K562 (cell line): ENCODE measurements around the gene LMNB1. TPM values are rescaled to one million over a fixed set of nuclear protein-coding genes. Genes with fewer than 3 reads are reported as not detected.

Experiments used
- BCOR ChIP-seq: fragments of 450-650 bp; IDR thresholded peaks from 2 replicates; pipeline ENCODE4 v1.6.1; 2016
- FOXK2 ChIP-seq, 2 experiments: fragments of 450-650 bp; IDR thresholded peaks in 1 of 2; conservative IDR thresholded peaks in 1 of 2; 2 replicates each; pipeline ENCODE4 v1.6.1; 2016; ENCODE audit warnings: low read depth in 2 of 2, mild to moderate bottlenecking in 1 of 2
- ILK ChIP-seq: fragments of 450-650 bp; IDR thresholded peaks from 2 replicates; pipeline ENCODE4 v1.6.1; 2016; ENCODE audit warnings: missing genetic modification characterization, low read depth, mild to moderate bottlenecking, missing compliant biosample characterization, moderate library complexity, borderline replicate concordance
- IRF9 ChIP-seq: fragments of 450-650 bp; IDR thresholded peaks from 2 replicates; pipeline ENCODE4 v1.6.1; 2016; ENCODE audit warnings: missing biosample characterization, missing genetic modification characterization
- JUN ChIP-seq, 2 experiments: sonication (generic) in 1 of 2; formaldehyde crosslinking in 1 of 2; IDR thresholded peaks; 2 replicates each; pipeline versions ENCODE4 v1.6.1 to v1.8.0; 2012 to 2022; ENCODE audit warnings: borderline replicate concordance in 2 of 2, mild to moderate bottlenecking in 2 of 2, improper control_type of control experiment in 1 of 2, low read depth in 1 of 2, low read length in 1 of 2, missing genetic modification reagents in 1 of 2
- KDM1A ChIP-seq, 2 experiments: fragments of 450-650 bp; IDR thresholded peaks; 2 replicates each; pipeline ENCODE4 v1.6.1; 2016; ENCODE audit warnings: mild to moderate bottlenecking in 2 of 2
- NELFE ChIP-seq: IDR thresholded peaks from 2 replicates; pipeline ENCODE4 v1.6.1; 2011; ENCODE audit warnings: mild to moderate bottlenecking; ENCODE audit not compliant: insufficient read depth, insufficient read length
- NFE2 ChIP-seq: IDR thresholded peaks from 2 replicates; pipeline ENCODE4 v1.6.1; 2014; ENCODE audit warnings: antibody characterized with exemption, low read depth
- NR2C1 ChIP-seq, 2 experiments: fragments of 450-650 bp; IDR thresholded peaks; 2 replicates each; pipeline ENCODE4 v1.6.1; 2017; ENCODE audit warnings: mild to moderate bottlenecking in 2 of 2, antibody characterized with exemption in 1 of 2, inconsistent platforms in 1 of 2, missing compliant biosample characterization in 1 of 2, missing genetic modification characterization in 1 of 2
- PBX2 ChIP-seq, 2 experiments: IDR thresholded peaks in 1 of 2; conservative IDR thresholded peaks in 1 of 2; 2 replicates each; pipeline ENCODE4 v1.6.1; 2016; ENCODE audit warnings: low read depth in 2 of 2, mild to moderate bottlenecking in 1 of 2, missing compliant biosample characterization in 1 of 2, missing genetic modification characterization in 1 of 2, moderate library complexity in 1 of 2
- ZNF224 ChIP-seq: sonication (generic); formaldehyde crosslinking; IDR thresholded peaks from 2 replicates; pipeline ENCODE4 v1.8.0; 2022; ENCODE audit warnings: mild to moderate bottlenecking, missing genetic modification reagents
- polyA plus RNA-seq, 8 experiments: library from polyadenylated mRNA; depleted of rRNA in 4 of 8; stranded (reverse) in 5 of 8; unstranded in 3 of 8; fragments of >200 nt; fragmentation: Nextera tagmentation in 2 of 8; fragmentation: Illumina TruSeq in 1 of 8; extraction: Ambion mirVana in 2 of 8; extraction: Trizol in 1 of 8; gene quantifications; 2 replicates each; pipeline versions ENCODE4 v1.2.1 to v1.2.3, GENCODE V29; 2011 to 2014; ENCODE audit warnings: inconsistent platforms in 1 of 8, missing spikeins in 1 of 8
- total RNA-seq, 7 experiments: library from RNA; depleted of rRNA in 6 of 7; stranded (reverse); fragments of >200 nt in 6 of 7; fragmentation: Illumina TruSeq in 2 of 7; extraction: Trizol in 2 of 7; gene quantifications; 2 replicates each; pipeline versions ENCODE4 v1.2.1 to v1.2.3, GENCODE V29; 2011 to 2021; ENCODE audit warnings: low replicate concordance in 1 of 7
- TF ChIP-seq, protein P1 (sequence below), 2 experiments: fragments of 450-650 bp in 1 of 2; sonication (generic) in 1 of 2; formaldehyde crosslinking in 1 of 2; IDR thresholded peaks; 2 replicates each; pipeline versions ENCODE4 v1.7.1 to v1.9.0; 2016 to 2022; ENCODE audit warnings: inconsistent platforms in 1 of 2, mild to moderate bottlenecking in 1 of 2, missing genetic modification reagents in 1 of 2

LMNB1 gene
- total and polyA plus RNA-seq, 9 of the 15 experiments (the other 6 are each of a cell fraction or from before 2014, with no cell fraction given): 2.8 to 190 (median 131) TPM

- TF ChIP-seq ILK (tag) (no peak), PBX2 (CRISPR knock-in tag; IDR thresholded peaks at IDR 0.05; ENCODE audit: low read depth) (no peak), PBX2 (tag; conservative IDR thresholded peaks at IDR 0.05; ENCODE audit: low read depth) (no peak), NR2C1 (IDR thresholded peaks at IDR 0.05) (no peak), NR2C1 (tag; IDR thresholded peaks at IDR 0.05) (no peak), ZNF224 (CRISPR knock-in tag) (no peak), FOXK2 (conservative IDR thresholded peaks at IDR 0.05 in 1 of 2, IDR thresholded peaks at IDR 0.05 in 1 of 2; ENCODE audit: low read depth in 2 of 2) (0 out of 4 replicates have a peak, but pooled peaks of 1 of the 2 experiments have one; percentile 27), IRF9 (tag) (no peak), BCOR (peak; percentile 8; the same call in 1 of the 2 replicates), NELFE (no peak), NFE2 (peak; percentile 35; the same call in 1 of the 2 replicates), JUN (IDR thresholded peaks at IDR 0.05; ENCODE audit: borderline replicate concordance, low read depth, low read length) (no peak), JUN (CRISPR knock-in tag; IDR thresholded peaks at IDR 0.05; ENCODE audit: borderline replicate concordance) (no peak), KDM1A (IDR thresholded peaks at IDR 0.05) (0 out of 4 replicates have a peak, but pooled peaks of 1 of the 2 experiments have one; percentile 11)
- TF ChIP-seq, protein P1, sequence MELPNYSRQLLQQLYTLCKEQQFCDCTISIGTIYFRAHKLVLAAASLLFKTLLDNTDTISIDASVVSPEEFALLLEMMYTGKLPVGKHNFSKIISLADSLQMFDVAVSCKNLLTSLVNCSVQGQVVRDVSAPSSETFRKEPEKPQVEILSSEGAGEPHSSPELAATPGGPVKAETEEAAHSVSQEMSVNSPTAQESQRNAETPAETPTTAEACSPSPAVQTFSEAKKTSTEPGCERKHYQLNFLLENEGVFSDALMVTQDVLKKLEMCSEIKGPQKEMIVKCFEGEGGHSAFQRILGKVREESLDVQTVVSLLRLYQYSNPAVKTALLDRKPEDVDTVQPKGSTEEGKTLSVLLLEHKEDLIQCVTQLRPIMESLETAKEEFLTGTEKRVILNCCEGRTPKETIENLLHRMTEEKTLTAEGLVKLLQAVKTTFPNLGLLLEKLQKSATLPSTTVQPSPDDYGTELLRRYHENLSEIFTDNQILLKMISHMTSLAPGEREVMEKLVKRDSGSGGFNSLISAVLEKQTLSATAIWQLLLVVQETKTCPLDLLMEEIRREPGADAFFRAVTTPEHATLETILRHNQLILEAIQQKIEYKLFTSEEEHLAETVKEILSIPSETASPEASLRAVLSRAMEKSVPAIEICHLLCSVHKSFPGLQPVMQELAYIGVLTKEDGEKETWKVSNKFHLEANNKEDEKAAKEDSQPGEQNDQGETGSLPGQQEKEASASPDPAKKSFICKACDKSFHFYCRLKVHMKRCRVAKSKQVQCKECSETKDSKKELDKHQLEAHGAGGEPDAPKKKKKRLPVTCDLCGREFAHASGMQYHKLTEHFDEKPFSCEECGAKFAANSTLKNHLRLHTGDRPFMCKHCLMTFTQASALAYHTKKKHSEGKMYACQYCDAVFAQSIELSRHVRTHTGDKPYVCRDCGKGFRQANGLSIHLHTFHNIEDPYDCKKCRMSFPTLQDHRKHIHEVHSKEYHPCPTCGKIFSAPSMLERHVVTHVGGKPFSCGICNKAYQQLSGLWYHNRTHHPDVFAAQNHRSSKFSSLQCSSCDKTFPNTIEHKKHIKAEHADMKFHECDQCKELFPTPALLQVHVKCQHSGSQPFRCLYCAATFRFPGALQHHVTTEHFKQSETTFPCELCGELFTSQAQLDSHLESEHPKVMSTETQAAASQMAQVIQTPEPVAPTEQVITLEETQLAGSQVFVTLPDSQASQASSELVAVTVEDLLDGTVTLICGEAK (IDR thresholded peaks at IDR 0.05): no peak
- TF ChIP-seq, protein P1 (CRISPR knock-in tag; IDR thresholded peaks at IDR 0.05): no peak
These were observed 1.9 kb downstream of the LMNB1 start (continued) for GRCh38 chr5:126778675-126779403.
